HFFc6 (cell line): Measurements from ENCODE around the gene GLI3. TPM values are rescaled to one million over a fixed set of nuclear protein-coding genes. Genes with fewer than 3 reads are reported as not detected.

Experiments used
- DNase-seq: peaks from one replicate; pipeline ENCODE4 v3.0.0-alpha.2; 2018
- H3K27ac Mint-ChIP-seq: 2 replicates; pipeline ENCODE4 v1.8.0; 2020; ENCODE audit warnings: mild to moderate bottlenecking, mixed read lengths
- H3K27me3 Mint-ChIP-seq: 2 replicates; pipeline ENCODE4 v1.8.0; 2021; ENCODE audit warnings: mild to moderate bottlenecking, moderate library complexity, mixed read lengths; ENCODE audit not compliant: insufficient read depth
- H3K36me3 Mint-ChIP-seq: 2 replicates; pipeline ENCODE4 v1.8.0; 2021; ENCODE audit warnings: low read depth, mixed read lengths
- H3K4me1 Mint-ChIP-seq: 2 replicates; pipeline ENCODE4 v1.8.0; 2020; ENCODE audit warnings: low read depth, mixed read lengths
- H3K4me3 Mint-ChIP-seq: 2 replicates; pipeline ENCODE4 v1.8.0; 2020; ENCODE audit warnings: mild to moderate bottlenecking, moderate library complexity, mixed read lengths
- H3K9me3 Mint-ChIP-seq: 2 replicates; pipeline ENCODE4 v1.8.0; 2020; ENCODE audit warnings: mild to moderate bottlenecking, mixed read lengths
- CTCF ChIP-seq: fragments of 200-600 bp; sonication (generic); IDR thresholded peaks from 2 replicates; pipeline ENCODE4 v1.5.0; 2021; ENCODE audit warnings: antibody characterized with exemption, mild to moderate bottlenecking
- total RNA-seq, 6 experiments: library from RNA; stranded (reverse); fragmentation: NEBNext Ultra II Directional; extraction: Animal tissue kit (Norgen Biotek cat#: 25700); gene quantifications; 2 replicates in 1 of 6; 3 replicates in 5 of 6; pipeline ENCODE4 v1.2.3, GENCODE V29; 2021

GLI3 gene
- total RNA-seq, 6 experiments from 2014 or later = 12.5 to 23.0 (median 21.7) TPM

GRCh38 chr7:42104231-42104630, 132.8 kb downstream of the GLI3 start:
- Mint-ChIP-seq H3K27me3 (no peaks in the 10 kb centered on the region), H3K9me3 (no peaks in the 10 kb centered on the region), H3K27ac (no peak overlapping the region), H3K4me3 (no peak overlapping the region), H3K4me1 (peaks cover 56% of the 10 kb centered on the region), H3K36me3 (peaks cover 11% of the 10 kb centered on the region; the same call in 1 of the 2 replicates)
- DNase-seq = no peak
- no peak for TF ChIP-seq CTCF

GRCh38 chr7:42103456-42103855, 133.6 kb downstream of the GLI3 start:
- Mint-ChIP-seq H3K27ac (no peak overlapping the region), H3K9me3 (no peaks in the 10 kb centered on the region)

DNA sequence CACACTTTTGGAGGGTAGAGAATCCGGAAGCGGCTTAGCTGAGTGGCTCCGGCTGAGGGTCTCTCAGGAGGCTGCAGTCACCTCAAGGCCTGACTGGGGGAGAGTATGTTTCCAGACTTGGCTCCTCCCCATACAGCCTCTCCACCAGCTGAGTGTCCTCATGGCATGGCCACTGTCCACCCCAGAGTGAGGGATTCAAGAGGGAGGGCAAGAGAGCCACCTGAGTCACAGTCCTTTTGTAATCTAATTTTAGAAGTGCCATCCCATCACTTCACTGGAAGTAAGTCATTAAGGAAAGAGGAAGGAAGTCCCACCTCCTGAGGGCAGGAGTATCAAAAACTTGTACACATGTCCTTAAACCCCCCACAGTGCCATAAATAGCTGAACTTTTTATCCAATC, 134.0 kb downstream of the GLI3 start:
- H3K4me1 Mint-ChIP-seq = peaks cover 61% of the 10 kb centered on the region
- H3K27me3 Mint-ChIP-seq = no peaks in the 10 kb centered on the region
- H3K9me3 Mint-ChIP-seq = no peaks in the 10 kb centered on the region
- DNase-seq = no peak
- peaks cover 11% of the 10 kb centered on the region; the same call in 1 of the 2 replicates for H3K36me3 Mint-ChIP-seq
- no peak for TF ChIP-seq CTCF
- H3K4me3 Mint-ChIP-seq = no peak overlapping the region
- H3K27ac Mint-ChIP-seq = no peak overlapping the region

More at GRCh38 chr7:42103456-42103855, 133.6 kb downstream of the GLI3 start:
- no peak for DNase-seq
- Mint-ChIP-seq H3K4me1 (peaks cover 61% of the 10 kb centered on the region), H3K36me3 (peaks cover 11% of the 10 kb centered on the region; the same call in 1 of the 2 replicates), H3K4me3 (no peak overlapping the region), H3K27me3 (no peaks in the 10 kb centered on the region)
- no peak for TF ChIP-seq CTCF

- TF ChIP-seq CTCF = no peak
- H3K36me3 Mint-ChIP-seq = peaks cover 11% of the 10 kb centered on the region; the same call in 1 of the 2 replicates
- H3K27me3 Mint-ChIP-seq = no peaks in the 10 kb centered on the region
- peaks cover 61% of the 10 kb centered on the region for H3K4me1 Mint-ChIP-seq
- no peak overlapping the region for H3K27ac Mint-ChIP-seq
- H3K9me3 Mint-ChIP-seq = no peaks in the 10 kb centered on the region
- DNase-seq = no peak
- H3K4me3 Mint-ChIP-seq = no peak overlapping the region
These were observed 134.7 kb downstream of the GLI3 start for GRCh38 chr7:42102301-42102700.

DNA sequence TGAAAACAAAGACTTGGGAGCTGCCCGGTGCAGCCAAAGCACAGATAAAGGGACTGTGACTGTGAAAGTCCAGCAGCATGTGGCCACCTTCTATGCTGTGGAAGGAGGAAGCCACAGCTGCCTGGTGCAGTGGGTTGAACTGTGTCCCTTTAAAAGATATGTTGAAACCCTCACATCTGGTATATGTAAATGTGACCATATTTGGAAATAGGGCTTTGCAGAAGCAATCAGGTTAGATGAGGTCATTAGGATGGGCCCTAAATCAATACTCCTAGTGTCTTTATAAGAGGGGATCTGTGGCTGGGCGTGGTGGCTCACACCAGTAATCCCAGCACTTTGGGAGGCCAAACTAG, 136.9 kb downstream of the GLI3 start:
- TF ChIP-seq CTCF = no peak
- H3K27me3 Mint-ChIP-seq = peaks cover 3% of the 10 kb centered on the region; the same call in 1 of the 2 replicates
- no peak for DNase-seq
- H3K27ac Mint-ChIP-seq = no peak overlapping the region
- H3K36me3 Mint-ChIP-seq = peaks cover 15% of the 10 kb centered on the region
- H3K4me3 Mint-ChIP-seq = no peak overlapping the region
- H3K9me3 Mint-ChIP-seq = no peaks in the 10 kb centered on the region
- peaks cover 66% of the 10 kb centered on the region for H3K4me1 Mint-ChIP-seq
